Measurements from ENCODE around the gene SI.
"Not testable (repeated sequence)": the region's sequence is repeated elsewhere in the genome, so short reads cannot be mapped to it uniquely, and the experiment has no call there.

SI gene

DNA sequence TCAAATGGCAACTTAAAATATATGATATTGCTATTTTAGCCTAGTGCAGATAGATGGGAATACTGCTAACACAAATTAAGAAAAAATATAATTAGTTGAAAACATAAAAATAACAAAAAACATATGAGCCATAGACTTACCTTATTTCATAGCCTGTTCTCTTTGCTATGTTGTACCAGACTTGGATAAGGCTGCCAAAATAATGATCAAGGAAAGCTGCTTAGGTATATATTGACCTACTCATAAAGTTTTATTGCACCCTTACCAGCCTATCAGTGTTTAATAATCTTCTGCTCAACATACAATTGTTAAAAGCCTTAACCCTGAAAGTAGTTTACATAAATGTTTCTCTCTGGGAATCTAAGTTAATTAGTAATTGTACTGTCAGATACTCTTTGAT, at the start of gene SI:
Gene SI (minus strand): TSS at position 204 of the 400 bp plus-strand sequence. CDS start 2,484 bp downstream, outside the sequence.
- no peak for DNase-seq (ENCODE audit: low read depth in 1 of 2, low spot score in 1 of 2)

DNA sequence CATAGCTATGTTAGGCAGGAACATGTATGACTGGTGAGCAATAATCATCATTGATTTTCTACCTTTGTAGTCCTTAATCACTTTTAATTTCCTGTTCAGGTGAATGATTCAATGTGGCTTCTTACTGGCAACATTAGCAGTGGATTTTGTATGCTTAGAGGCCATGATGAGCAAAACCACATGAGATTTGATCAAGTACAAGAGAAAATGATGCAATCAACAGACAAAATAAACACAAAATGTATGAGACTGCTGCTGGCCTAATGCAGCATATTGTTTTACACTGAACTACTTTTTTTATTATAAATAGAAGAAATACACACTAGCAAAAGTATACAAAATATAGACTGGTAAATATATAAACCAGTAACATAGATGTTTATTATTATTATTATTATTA, 47.5 kb upstream of the SI start:
- DNase-seq (ENCODE audit: low read depth in 1 of 2, low spot score in 1 of 2) = no peak

DNA sequence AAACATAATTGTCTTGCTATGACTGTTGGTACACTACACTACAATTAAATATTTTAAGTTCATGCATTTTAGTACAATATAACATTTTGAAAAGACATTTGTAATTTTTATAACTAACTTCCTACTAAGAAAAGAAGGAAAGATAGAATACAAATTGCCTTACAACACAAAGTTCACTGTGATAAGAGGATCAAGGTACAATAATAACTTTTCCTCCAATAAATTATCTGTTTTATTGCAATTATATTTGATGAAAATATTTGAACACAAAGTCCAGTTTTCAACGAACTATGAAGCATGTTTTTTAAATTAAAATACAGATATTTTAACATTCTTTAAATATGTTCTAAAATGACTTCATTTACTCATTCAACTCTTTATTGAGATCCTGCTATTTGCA, 33.1 kb upstream of the SI start:
- DNase-seq (ENCODE audit: low read depth in 1 of 2, low spot score in 1 of 2) = no peak

DNA sequence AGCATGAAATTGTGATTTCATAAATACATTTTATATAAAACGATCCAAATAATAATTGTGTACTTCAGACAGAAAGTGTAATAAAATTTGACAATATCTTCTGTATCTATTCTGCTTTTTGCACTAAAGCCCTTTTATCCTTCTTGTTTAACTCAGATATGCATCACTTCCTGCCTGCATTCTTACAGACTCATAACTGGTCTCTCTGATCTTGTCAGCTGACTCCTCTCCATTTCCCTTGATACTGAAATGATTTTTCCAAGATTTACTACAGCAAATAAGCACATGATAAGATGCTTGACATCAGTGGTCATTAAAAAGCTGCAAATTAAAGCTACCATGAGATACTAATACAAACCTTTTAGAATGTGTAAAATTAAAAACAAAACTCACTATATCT, 25.3 kb upstream of the SI start:
- no peak for DNase-seq (ENCODE audit: low read depth in 1 of 2, low spot score in 1 of 2)

DNA sequence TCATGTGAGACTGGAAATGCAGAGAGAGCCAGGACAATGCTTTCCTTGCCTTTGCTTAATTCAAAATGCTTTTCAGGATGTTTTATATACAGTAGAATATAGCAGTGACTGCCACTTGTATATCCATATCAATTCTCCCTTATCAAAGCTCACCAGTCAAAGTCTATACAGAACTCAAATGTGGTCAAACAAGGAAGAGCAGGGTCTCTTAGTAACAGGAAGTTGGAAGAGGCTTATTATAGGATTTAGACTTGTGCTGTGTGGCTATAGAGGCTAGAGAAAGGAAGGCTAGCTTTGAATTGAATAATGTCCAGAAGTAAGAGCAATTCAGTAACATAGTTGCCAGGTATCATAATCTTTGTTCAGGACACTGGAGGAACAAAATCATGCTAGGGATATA, 4.4 kb upstream of the SI start:
- DNase-seq (ENCODE audit: low read depth in 1 of 2, low spot score in 1 of 2) = no peak

DNA sequence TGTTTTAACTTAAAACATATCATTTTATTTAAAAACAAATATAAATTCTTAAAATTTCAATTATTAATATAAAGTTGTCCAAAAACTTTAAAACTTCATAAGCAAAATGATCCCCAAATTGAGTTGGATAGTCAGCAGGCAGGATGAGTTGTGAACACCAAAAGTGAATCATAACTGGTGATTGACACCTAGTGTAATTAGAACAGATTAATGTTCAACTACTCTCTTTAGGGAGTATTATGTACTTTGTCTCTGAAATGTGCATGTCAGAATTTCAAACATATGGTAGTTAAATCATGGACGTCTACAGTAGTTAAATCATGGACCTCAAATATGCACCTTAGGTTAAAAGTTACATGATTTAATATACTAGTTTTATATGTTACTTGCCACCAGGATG, 2.9 kb upstream of the SI start:
- no peak for DNase-seq (ENCODE audit: low read depth in 1 of 2, low spot score in 1 of 2)

DNA sequence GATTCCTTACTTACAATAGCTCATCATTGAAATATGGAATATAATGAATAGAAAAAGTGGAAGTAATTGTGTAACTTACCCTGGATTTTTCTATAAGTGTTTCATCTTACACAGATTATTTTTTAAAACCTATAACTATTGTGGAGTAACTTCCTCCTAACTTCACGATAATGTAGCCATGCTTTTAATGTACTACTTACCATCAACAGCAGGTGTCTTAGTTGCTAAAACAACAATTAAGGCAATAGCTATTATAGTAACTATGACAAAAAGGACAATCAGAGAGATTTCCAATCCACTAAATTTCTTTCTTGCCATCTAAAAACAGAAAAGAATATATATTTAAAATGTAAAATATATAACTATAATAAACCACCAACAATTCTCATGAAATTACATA, 2.6 kb downstream of the SI start:
- DNase-seq (ENCODE audit: low read depth in 1 of 2, low spot score in 1 of 2) = no peak

DNA sequence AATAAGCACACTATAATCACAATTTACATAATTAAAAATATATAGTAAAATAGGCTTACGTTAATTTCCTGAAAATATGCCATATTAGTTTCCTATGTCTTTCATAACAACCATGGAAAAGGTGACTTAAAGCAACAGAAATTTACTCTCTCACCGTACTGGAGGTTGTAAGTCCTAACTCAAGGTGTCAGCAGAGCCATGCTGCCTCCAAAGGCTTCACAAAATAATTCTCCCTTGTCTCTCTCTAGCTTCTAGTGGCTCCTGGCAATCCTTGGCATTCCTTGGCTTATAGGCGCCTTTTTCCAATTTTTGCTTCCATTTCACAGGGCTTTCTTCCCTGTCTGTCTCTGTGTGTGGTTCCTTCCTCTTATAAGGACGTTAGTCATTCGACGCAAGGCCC, 7.6 kb downstream of the SI start:
- no peak for DNase-seq (ENCODE audit: low read depth in 1 of 2, low spot score in 1 of 2)

DNA sequence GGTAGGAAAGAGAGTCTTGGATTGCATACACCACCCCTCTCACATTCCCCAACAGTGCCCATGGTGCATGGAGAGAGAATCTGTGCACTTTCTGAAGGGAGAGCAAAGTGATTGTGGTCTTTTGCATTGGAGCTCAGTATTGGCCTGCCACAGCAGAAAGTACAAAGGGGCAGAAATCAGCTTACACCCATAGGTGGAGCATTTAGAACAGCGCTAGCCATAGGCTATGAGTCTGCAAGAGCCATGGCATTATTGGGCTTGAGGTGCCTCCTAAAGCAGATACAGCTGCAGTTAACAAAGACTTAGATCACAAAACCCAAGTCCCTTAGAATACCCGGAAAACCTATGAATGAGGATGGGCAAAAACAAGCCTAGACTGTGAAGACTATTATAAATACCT, 21.8 kb downstream of the SI start:
- no peak for DNase-seq (ENCODE audit: low read depth in 1 of 2, low spot score in 1 of 2)

DNA sequence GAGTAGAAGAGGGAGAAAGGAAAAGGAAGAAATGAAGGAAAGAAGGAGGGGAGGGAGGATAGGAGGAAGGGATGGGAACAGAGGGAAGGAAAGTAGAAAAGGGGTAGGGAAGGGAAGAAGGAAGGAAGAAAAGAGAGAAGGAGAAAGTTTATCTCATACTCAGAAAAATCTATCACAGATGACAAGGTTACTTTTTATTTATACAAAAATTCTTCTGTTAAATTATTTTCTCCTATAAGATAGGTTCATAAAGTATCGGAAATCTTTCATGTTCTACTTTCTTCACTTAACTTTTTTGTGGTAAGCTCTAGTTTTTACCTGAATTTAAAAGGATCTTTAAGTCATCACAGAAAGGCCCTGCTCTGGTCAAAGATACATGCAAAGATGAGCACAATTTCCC, 38.1 kb downstream of the SI start:
- DNase-seq (ENCODE audit: low read depth in 1 of 2, low spot score in 1 of 2) = no peak

DNA sequence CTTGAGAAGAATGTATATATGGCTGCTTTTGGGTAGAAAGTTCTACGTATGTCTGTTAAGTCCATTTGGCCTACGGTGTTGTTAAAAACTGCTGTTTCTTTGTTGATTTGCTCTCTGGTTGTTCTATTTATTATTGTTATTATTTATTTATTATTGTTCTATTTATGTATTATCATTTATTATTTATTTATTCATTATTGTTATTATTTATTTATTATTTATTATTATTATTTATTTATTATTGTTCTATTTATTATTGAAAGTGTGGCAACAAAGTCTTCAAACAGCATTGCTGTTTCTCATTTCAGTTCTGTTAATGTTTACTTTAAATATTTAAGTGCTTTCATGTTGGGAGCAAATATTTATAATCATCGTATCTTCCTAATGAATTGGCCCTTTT, 66.7 kb downstream of the SI start:
- no peak for DNase-seq (ENCODE audit: low read depth in 1 of 2, low spot score in 1 of 2)

DNA sequence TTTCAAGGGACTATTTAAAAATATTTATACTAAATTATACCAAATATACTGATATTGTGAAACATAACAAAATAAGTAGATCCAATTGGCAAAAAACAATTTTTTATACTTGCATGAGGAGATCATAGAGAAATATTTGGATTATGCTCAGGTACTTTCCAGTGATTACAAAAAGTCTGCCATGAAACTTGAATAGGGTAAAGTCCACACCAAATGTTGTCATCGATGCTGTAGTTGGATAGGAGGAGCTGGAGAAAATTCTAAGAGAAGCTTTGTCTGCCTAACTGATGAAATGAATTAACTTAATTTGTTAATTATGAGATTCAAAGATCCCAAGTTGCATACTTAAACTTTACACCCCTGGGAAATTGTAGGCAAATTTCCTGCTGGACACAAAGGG, 93.3 kb downstream of the SI start:
- DNase-seq (ENCODE audit: low read depth in 1 of 2, low spot score in 1 of 2) = no peak

DNA sequence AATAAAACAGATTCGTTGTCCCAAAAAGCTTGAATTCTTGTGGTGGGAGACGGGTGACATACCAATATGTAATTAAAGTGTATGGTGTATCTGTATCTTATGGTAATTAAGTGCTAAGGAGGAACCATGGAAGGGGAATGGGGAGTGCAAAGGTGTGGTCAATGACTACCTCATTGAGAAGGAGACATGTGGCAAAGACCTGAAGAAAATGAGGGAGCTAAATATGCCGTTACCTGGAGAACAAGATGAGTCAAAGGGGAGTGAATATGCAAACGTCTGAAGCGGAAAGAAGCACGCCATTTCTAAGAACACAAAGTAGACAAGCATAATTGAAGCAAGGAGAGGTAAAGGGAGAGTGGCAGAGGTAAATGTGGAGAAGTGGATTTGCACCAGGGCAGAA, 115.7 kb downstream of the SI start:
- DNase-seq (ENCODE audit: low read depth in 1 of 2, low spot score in 1 of 2) = no peak

DNA sequence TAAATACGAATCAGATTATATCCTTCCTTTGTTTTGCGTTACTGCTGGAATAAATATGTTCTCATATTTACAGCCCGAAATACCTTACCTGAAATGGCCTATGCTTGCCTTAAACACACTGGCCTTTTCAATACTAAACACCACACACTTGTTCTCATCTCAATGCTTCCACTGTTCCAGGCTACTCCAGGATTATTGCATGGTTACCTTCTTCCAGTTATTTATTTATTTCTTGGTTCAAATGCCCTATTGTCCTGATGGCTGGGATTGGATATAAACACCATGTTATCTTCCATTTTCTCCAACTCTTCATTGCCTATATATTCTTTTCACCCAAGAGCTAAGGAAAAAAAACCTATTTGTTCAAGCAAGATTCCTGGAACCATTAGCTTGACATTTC, 125.3 kb downstream of the SI start:
- DNase-seq (ENCODE audit: low read depth in 1 of 2, low spot score in 1 of 2) = no peak

DNA sequence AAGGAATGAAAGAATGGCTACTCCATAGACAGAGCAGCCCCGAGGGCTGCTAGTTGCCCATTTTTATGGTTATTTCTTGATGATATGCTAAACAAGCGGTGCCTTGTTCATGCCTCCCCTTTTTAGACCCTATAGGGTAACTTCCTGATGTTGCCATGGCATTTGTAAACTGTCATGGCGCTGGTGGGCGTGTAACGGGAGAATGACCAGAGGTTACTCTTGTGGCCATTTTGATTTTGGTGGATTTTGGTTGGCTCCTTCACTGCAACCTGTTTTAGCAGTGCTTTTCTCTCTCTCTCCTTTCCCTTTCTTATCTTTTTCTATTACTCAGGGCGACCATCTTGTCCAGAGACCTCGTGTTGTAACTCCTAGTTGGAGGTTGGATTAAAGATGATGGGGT, 126.9 kb downstream of the SI start:
- not testable (repeated sequence) for DNase-seq (ENCODE audit: low read depth in 1 of 2, low spot score in 1 of 2)

DNA sequence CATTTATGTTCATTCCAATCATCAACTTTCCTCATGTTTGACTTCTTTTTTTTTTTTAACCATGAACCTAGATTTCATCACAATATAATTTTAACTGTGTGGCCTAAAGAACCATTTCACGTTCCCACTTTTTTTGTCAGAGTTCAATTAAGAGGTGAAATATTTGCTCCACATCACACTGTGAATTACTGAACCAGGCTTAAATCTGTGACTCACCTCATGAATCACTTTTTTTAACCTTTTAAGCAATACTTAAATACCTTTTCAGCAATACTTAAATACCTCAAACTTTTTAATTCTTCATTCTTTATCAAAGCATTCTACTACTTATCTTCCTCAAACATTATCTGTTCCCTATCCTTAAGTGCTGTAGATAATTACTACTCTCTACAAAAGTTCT, 137.6 kb downstream of the SI start:
- no peak for DNase-seq (ENCODE audit: low read depth in 1 of 2, low spot score in 1 of 2)

DNA sequence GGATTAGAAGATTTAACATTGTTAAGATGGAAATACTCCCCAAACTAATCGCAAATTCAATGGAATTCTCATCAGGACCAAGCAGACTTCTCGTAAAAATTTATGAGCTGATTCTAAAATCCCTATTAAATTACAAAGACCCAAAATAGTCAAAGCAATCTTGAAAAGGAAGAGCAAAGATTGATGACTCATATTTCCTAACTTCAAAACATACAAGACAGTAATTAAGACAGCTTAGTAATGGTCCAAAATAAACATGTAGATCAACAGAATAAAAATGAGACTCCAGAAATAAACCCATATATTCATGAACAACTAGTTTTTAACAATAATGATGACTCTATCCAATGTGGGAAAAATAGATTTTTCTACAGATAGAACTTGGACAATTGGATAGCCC, 148.7 kb downstream of the SI start:
- no peak for DNase-seq (ENCODE audit: low read depth in 1 of 2, low spot score in 1 of 2)
